A673 (cell line): ENCODE measurements around the gene NDST1.

Experiments used
- CTCF ChIP-seq: fragments of 300-800, 200-600 bp; sonication (generic); conservative IDR thresholded peaks from 2 replicates; pipeline ENCODE4 v1.5.1; 2017; ENCODE audit warnings: low read depth, mild to moderate bottlenecking, antibody characterized with exemption, low read length, moderate library complexity, mixed read lengths
- EZH2 ChIP-seq: fragments of 200-600 bp; sonication (generic); IDR thresholded peaks from 2 replicates; pipeline ENCODE4 v1.6.1; 2017; ENCODE audit warnings: borderline replicate concordance, low read depth, mild to moderate bottlenecking, mixed read lengths, antibody characterized with exemption, low read length; ENCODE audit not compliant: poor library complexity, severe bottlenecking

- TF ChIP-seq CTCF (no peak), EZH2 (no peak)
These were observed 32.1 kb downstream of the NDST1 start for GRCh38 chr5:150540042-150540441.
